GM12864 (cell line): ENCODE data around the gene PARD3B.

Experiments used
- DNase-seq: peaks from one replicate; pipeline ENCODE4 v3.0.0-alpha.2; 2011; ENCODE audit warnings: low read depth
- H3K4me3 ChIP-seq: 2 replicates; pipeline ENCODE4 v1.5.1; 2011; ENCODE audit warnings: mild to moderate bottlenecking, low read depth, low read length, control low read depth
- TF ChIP-seq, protein P1 (sequence below): IDR thresholded peaks from 2 replicates; pipeline ENCODE4 v1.5.1; 2011; ENCODE audit warnings: low read depth, mild to moderate bottlenecking, moderate library complexity, low read length, control low read depth, inconsistent platforms; ENCODE audit errors: missing control alignments

The PARD3B gene

DNA sequence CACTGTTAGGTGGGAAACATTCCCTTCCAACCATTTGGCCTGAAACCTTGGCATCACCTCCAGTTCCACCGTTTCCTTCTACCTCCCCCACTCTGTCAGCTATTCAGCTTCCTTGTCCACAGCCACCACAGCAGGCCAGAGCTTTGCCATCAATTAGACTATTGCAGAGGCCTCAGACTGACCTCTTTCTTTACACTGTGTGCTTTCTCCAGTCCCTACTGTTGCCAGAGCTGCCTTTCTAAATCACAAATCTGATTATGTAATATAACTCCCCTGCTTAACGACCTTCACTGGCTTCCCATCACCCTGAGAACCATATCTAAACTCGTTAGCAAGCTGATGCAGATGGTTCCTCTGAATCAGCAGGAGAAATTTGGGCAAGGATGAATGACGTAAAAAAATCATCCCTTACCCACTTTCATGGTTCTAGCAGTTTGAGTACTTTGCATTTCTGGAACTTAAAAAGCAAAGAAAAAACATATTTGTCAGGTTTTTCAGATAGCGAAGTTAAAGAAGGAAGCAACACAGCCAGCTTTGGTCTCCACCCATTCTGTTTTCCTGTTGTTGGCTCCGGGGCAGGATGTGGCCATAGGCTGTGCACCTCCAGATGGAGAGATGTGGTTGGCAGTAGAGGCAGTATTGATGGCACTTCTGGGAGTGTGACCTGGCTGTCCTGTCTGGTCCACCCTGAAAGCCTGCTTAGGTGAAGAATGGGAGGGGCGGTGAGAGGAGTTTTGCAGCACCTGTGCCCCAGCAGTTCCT, 422.1 kb downstream of the PARD3B start:
- DNase-seq = no peak
- TF ChIP-seq, protein P1, sequence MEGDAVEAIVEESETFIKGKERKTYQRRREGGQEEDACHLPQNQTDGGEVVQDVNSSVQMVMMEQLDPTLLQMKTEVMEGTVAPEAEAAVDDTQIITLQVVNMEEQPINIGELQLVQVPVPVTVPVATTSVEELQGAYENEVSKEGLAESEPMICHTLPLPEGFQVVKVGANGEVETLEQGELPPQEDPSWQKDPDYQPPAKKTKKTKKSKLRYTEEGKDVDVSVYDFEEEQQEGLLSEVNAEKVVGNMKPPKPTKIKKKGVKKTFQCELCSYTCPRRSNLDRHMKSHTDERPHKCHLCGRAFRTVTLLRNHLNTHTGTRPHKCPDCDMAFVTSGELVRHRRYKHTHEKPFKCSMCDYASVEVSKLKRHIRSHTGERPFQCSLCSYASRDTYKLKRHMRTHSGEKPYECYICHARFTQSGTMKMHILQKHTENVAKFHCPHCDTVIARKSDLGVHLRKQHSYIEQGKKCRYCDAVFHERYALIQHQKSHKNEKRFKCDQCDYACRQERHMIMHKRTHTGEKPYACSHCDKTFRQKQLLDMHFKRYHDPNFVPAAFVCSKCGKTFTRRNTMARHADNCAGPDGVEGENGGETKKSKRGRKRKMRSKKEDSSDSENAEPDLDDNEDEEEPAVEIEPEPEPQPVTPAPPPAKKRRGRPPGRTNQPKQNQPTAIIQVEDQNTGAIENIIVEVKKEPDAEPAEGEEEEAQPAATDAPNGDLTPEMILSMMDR = no peak
- no peak overlapping the region for H3K4me3 ChIP-seq

DNA sequence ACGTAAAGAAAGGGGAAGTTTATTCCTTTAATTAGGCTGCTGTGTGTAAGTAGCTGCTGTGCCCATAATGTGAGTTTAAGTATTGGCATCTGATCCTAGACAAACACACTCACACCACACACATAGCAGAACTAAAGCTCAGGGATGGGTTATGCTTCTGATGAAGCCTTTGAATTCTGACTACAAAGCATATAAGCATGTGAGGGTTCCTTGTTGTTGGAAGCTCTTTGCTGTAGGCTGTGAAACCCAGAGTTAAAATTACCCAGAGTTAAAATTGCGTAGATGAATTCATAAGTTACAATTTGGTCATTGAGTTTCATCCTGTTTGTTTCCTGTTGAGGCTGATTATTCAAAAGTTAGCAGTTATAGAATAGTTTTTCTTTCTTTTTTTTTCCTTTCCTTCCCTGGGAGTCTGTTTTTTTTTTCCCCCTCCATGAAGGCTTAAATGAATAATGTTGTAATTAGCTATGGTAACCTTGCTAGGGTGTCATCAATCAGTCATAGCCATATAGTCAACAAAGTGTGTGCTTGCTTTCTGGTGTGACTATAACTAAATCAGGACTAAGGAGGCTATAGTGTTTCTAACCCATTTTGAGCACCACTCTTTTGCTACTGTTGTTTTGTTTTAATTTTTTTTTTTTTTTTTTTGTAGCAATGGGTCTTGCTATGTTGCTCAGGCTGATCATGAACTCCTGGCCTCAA, 426.1 kb downstream of the PARD3B start:
- TF ChIP-seq, protein P1 = no peak
- DNase-seq = no peak
- H3K4me3 ChIP-seq = no peak overlapping the region

DNA sequence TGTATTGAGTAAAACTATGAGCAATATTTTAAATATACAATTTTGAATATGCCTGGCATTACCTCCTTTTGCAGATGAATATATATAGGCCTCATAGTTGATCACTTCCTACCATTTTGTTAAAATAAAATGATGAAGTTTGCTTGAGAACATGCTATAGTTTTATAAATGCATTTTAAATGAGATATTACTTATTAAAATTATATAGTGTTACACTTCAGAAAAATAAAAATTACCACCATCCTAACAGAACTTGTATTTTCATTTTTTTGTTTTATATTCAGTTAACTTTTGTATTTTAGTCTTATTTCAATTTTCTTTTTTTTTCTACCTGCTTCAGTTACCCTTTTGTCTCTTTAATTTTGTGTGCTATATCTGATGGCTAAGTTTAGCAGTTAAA, 426.9 kb downstream of the PARD3B start:
- TF ChIP-seq, protein P1 = no peak
- DNase-seq = no peak
- no peak overlapping the region for H3K4me3 ChIP-seq

DNA sequence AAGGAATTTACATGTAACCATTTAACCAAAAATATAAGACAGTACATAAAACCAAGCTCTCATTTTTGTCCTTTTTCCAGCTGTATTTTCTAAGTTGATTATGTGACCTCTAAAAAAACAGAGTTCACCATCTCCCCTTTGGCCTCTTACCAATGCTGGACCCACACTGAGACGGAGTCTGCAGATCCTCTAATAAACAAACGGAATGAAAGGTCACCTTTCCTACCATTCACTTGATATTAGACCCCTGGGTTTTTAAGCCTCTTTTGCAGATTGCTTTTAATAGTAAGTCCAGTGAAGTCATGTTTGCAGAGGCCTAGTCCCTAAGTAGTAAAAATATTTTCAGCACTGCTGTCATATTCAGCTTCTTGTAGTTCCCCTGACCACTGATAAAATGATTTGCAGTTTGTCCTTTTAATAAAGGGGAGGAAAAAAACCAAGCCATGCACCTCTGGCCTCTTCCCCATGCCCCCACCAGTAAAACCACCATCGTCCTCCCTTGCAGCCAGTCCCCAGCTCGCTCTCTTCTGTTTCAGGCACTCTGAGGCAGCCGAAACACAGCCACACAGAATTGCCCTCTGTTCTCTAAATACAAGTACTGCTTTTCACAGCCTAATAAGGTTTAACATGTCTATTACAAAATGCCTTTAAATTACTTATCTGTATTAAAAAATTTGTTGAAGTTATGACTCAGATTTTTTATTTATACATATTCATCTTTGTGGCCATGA, 427.5 kb downstream of the PARD3B start:
- no peak overlapping the region for H3K4me3 ChIP-seq
- no peak for DNase-seq
- TF ChIP-seq, protein P1 = no peak

DNA sequence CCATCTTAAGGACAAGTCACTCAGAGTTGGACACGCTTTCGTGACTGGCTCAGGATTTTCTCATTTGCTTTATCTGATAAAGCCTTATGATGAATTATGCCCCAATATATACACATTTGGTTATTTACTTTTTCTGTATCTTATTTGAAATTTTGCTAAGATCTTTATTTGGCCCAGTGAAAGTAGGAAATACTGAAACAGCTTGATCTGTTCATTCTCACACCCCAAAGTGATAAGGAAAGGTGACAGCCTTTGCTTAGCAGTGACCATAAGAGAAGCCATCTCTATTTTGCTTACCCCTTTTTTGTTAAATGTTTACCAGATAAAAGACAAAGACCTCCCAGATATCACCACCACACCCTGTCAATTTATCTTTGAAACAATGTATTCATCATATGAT, 428.3 kb downstream of the PARD3B start:
- DNase-seq = no peak
- no peak overlapping the region for H3K4me3 ChIP-seq
- TF ChIP-seq, protein P1 = no peak

DNA sequence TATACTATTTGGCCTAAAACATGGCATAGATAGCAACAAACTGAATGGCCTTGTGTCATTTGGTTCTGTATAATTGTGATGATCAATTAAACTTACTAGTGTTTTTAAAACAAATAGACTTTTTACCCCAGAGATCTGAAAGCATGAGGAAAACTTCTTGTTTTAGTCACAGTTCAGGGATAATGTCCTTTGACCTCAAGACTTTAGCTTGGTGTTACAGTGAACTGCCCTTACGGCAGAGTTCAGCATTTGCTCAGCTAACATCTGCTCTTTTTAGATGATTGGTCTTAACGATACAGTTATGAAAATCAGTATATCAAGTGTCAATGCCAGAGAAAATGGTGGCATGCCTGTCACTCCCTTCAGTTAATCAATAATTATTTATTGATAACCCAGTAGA, 429.2 kb downstream of the PARD3B start:
- TF ChIP-seq, protein P1 = no peak

More for the DNA sequence above, 429.2 kb downstream of the PARD3B start:
- DNase-seq = no peak
- no peak overlapping the region for H3K4me3 ChIP-seq
